Loucy (cell line): ENCODE measurements around the gene MLKL.

ENCODE experiments used
- EZH2phosphoT487 ChIP-seq: fragments of 200-600 bp; IDR thresholded peaks from 2 replicates; pipeline ENCODE4 v1.6.1; 2018; ENCODE audit warnings: antibody characterized with exemption, mild to moderate bottlenecking, moderate library complexity, borderline replicate concordance
- TF ChIP-seq, protein P1 (sequence below): fragments of 200-600 bp; sonication (generic); conservative IDR thresholded peaks from 2 replicates; pipeline ENCODE4 v1.5.1; 2014; ENCODE audit warnings: mild to moderate bottlenecking, antibody characterized with exemption, low read length

DNA sequence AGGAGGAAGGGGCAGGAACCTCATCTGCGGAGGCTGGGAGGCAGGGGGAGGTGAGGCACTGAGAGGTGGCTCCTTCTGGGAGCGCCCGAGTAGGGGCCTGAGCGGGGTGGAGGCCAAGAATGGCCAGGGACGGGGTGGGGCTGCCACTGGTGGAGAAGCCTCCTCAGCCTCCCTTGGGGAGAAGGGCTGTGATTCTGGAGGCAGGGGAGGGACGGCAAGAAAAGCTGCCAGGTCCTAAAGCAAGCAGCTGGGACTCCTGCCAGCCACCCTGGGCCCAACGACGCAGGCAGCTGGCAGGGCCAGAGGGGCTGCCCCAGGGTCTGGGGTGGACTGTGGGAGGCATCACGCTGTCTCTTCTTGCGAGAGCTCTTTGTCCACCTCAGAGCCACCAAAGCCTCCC lies 12.7 kb upstream of the MLKL start:
- TF ChIP-seq, protein P1, sequence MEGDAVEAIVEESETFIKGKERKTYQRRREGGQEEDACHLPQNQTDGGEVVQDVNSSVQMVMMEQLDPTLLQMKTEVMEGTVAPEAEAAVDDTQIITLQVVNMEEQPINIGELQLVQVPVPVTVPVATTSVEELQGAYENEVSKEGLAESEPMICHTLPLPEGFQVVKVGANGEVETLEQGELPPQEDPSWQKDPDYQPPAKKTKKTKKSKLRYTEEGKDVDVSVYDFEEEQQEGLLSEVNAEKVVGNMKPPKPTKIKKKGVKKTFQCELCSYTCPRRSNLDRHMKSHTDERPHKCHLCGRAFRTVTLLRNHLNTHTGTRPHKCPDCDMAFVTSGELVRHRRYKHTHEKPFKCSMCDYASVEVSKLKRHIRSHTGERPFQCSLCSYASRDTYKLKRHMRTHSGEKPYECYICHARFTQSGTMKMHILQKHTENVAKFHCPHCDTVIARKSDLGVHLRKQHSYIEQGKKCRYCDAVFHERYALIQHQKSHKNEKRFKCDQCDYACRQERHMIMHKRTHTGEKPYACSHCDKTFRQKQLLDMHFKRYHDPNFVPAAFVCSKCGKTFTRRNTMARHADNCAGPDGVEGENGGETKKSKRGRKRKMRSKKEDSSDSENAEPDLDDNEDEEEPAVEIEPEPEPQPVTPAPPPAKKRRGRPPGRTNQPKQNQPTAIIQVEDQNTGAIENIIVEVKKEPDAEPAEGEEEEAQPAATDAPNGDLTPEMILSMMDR = no peak
- TF ChIP-seq EZH2phosphoT487 = no peak
